ACC112 (cell line): Measurements from ENCODE around the gene SRCAP.

Experiments used
- H2AFZ ChIP-seq: fragments of 200-600 bp; sonication (generic); one replicate; pipeline ENCODE4 v1.6.0; 2017; ENCODE audit warnings: antibody characterized with exemption, low read length; ENCODE audit not compliant: unreplicated experiment
- H3K27ac ChIP-seq: fragments of 200-600 bp; sonication (generic); 2 replicates; pipeline ENCODE4 v1.5.1; 2014; ENCODE audit warnings: low read depth, mild to moderate bottlenecking, antibody characterized with exemption, low read length, moderate library complexity
- H3K27me3 ChIP-seq: fragments of 200-600 bp; sonication (generic); 2 replicates; pipeline ENCODE4 v1.6.1; 2014; ENCODE audit warnings: mild to moderate bottlenecking, antibody characterized with exemption, low read length, moderate library complexity, mixed read lengths; ENCODE audit not compliant: insufficient read depth
- H3K36me3 ChIP-seq: fragments of 200-600 bp; sonication (generic); 2 replicates; pipeline ENCODE4 v1.6.1; 2016; ENCODE audit warnings: mild to moderate bottlenecking, antibody characterized with exemption, low read length, moderate library complexity, mixed read lengths; ENCODE audit not compliant: insufficient read depth
- H3K4me1 ChIP-seq: fragments of 200-600 bp; sonication (generic); one replicate; pipeline ENCODE4 v1.6.1; 2016; ENCODE audit warnings: low read length, mixed read lengths; ENCODE audit not compliant: insufficient read depth, unreplicated experiment, control insufficient read depth
- H3K4me3 ChIP-seq: fragments of 200-600 bp; sonication (generic); 2 replicates; pipeline ENCODE4 v1.5.1; 2014; ENCODE audit warnings: mild to moderate bottlenecking, low read depth, low read length
- H3K79me2 ChIP-seq: fragments of 200-600 bp; sonication (generic); one replicate; pipeline ENCODE4 v1.6.0; 2016; ENCODE audit warnings: low read length; ENCODE audit not compliant: control insufficient read depth, unreplicated experiment, insufficient read depth

The SRCAP gene

DNA sequence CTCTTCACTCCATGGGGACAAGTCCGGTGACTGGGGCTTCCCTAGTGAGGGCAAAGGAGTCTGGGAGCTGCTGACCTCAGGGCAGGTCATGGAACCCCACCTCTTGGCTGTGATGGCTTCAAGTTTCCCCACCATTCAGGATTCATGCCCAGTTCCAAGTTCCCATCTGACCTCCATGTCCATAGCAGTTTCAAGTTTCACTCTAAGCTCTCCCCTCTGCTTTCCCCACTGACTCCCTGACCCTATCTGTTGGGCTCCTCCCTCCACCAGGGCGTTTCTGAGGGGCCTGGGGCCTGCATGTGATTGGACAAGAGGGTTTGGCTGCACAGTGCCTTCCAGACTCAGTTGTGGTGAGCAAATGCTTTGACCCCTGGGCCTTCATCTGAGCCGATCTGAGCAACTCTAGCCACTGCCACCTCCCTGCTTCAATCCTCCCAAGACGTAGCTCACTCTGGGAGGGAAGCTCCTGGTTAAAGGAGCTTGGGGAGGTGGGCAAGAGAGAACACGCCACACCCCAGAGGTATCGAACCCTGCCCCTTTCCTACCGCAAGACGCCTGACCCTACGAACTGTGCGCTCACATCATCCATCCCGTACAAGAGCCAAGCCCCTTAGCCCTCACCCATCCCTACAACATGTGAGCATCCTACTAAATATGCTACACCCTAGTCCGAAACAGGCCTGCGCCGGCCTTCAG, 79.7 kb downstream of the SRCAP start:
- no peak overlapping the region for H3K4me3 ChIP-seq
- peak overlapping the region; percentile 39; the same call in 1 of the 2 replicates for H3K27ac ChIP-seq
- peaks cover 2% of the 10 kb centered on the region for H3K79me2 ChIP-seq
- no peak overlapping the region for H2AFZ ChIP-seq
- H3K4me1 ChIP-seq = peaks cover 20% of the 10 kb centered on the region
- H3K27me3 ChIP-seq = no peaks in the 10 kb centered on the region
- peaks cover 8% of the 10 kb centered on the region; the same call in 1 of the 2 replicates for H3K36me3 ChIP-seq

DNA sequence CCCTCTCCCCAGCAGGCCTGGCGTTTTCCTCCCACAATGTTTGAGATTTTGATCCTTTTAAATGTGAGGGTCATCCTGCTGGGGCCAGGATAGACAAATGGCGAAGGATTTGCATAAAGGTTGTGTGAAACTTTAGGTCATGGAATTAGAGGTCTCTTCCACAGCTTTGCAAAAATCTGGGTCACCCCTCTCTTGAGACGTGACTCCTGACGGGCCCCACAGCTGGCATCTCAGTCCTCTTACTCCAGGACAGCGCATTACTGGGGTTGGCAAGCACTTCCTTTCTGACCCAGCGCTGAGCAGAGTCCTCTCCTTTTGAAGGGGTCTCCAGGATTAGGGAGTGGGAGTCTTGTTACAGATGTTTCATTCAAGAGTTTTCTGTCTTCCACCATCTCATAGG, 80.6 kb downstream of the SRCAP start:
- H3K4me3 ChIP-seq = no peak overlapping the region
- no peaks in the 10 kb centered on the region for H3K27me3 ChIP-seq
- H2AFZ ChIP-seq = no peak overlapping the region
- no peak overlapping the region for H3K27ac ChIP-seq
- H3K36me3 ChIP-seq = peaks cover 8% of the 10 kb centered on the region; the same call in 1 of the 2 replicates
- H3K79me2 ChIP-seq = peaks cover 4% of the 10 kb centered on the region
- peaks cover 17% of the 10 kb centered on the region for H3K4me1 ChIP-seq

DNA sequence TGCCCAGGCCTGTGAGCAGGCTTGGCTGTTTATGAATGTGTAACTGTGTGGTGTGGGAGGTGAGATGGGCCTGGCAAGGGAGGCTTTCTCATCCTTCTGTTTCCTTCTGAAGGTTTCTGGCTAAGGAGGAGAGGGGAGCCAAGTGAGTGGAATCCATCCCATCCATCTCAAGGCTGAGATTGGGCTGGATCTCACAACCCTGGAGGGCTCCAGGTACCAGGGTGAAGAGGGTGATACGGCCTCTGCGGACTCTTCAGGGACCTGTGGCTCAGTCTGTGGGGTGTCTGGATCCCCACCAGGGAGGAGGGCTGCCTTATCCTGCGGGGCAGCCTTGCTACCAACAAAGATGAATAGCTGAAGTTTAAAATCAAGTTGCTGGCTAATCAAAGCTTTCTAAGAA, 81.0 kb downstream of the SRCAP start:
- Histone ChIP-seq H3K4me3 (no peak overlapping the region), H3K27ac (no peak overlapping the region), H3K4me1 (peaks cover 13% of the 10 kb centered on the region), H2AFZ (no peak overlapping the region), H3K79me2 (peaks cover 8% of the 10 kb centered on the region), H3K27me3 (no peaks in the 10 kb centered on the region), H3K36me3 (peaks cover 8% of the 10 kb centered on the region; the same call in 1 of the 2 replicates)

DNA sequence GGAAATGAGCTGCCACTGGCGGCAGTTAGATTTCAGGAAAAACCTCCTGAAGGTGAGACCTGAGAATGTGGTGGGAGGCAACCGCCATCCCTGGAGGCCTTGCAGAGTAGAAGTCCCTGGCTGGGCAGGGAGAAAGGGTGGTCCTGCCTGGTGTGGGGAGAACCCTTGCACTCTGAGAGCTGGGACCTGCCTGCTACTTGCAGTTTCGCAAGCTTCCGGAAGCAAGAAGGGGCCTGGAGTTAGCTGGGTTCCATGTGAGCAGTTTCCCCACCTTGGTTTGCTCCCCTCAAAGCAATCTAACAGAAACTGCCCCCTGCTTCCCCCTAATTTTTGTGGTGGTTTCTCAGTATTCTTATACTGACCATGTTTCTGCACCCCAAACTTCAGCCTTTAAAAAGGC, 81.6 kb downstream of the SRCAP start:
- Histone ChIP-seq H2AFZ (no peak overlapping the region), H3K27ac (no peak overlapping the region), H3K4me1 (peaks cover 15% of the 10 kb centered on the region), H3K27me3 (no peaks in the 10 kb centered on the region), H3K79me2 (peaks cover 13% of the 10 kb centered on the region), H3K4me3 (no peak overlapping the region), H3K36me3 (peaks cover 8% of the 10 kb centered on the region; the same call in 1 of the 2 replicates)

DNA sequence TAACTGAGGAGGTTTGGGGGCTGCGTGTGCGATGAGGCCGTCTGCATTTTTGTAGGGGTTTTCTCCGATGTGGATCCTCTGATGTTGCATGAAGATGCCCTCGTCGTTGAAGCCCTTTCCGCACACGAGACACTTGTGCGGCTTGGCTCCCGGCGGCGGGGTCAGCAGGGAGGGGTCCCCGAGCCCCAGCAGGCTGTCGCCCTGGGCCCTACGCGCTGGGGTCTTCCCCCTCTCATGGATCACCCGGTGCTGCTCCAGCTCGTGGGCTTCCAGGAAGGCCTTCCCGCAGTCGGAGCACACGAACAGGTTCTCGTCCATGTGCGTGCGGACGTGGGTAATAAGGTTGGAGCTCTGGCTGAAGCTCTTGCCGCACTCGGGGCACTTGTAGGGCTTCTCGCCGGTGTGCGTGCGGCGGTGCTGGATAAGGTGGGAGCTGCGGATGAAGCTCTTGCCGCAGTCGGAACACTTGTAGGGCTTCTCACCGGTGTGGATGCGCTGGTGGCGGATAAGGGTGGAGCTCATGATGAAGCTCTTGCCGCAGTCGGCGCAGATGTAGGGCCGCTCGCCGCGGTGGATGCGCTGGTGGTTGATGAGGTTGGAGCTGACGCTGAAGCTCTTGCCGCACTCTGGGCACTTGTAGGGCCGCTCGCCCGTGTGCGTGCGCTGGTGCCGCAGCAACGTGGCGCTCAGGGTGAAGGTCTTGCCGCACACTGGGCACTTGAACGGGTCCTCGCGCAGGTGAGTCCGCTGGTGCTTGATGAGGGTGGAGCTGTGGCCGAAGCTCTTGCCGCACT, 83.7 kb downstream of the SRCAP start:
- H3K27me3 ChIP-seq = no peaks in the 10 kb centered on the region
- H3K4me3 ChIP-seq = no peak overlapping the region
- peaks cover 8% of the 10 kb centered on the region; the same call in 1 of the 2 replicates for H3K36me3 ChIP-seq
- no peak overlapping the region for H2AFZ ChIP-seq
- no peak overlapping the region for H3K27ac ChIP-seq
- peaks cover 15% of the 10 kb centered on the region for H3K4me1 ChIP-seq
- H3K79me2 ChIP-seq = peaks cover 30% of the 10 kb centered on the region

DNA sequence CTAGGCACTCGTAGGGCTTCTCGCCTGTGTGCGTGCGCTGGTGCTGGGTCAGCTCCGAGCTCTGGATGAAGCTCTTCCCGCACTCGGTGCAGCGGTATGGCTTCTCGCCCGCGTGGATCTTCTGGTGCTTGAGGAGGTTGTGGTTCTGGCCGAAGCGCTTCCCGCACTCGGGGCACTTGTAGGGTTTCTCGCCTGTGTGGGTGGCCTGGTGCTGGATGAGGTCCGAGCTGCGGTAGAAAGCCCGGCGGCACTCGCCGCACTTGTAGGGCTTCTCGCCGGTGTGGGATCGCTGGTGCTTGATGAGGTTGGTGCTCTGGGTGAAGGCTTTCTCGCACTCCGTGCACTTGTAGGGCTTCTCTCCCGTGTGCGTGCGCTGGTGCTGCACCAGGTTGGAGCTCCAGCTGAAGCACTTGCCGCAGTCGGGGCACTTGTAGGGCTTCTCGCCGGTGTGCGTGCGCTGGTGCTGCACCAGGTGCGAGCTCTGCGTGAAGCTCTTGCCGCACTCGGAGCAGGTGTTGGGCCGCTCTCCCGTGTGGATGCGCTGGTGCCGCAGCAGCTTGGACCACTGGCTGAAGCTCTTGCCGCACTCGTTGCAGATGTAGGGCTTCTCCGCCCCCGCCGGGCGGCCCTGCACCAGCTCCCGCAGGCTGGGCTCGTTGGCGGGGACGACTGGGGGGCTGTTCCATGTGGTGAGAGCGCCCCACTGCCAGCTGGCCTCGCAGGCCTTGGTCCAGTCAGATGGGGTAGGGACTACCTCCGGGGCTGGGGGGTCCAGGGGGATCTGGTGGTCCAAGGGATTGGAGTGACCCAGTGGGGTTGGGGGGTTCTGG, 84.5 kb downstream of the SRCAP start:
- Histone ChIP-seq H3K4me1 (peaks cover 13% of the 10 kb centered on the region), H3K27me3 (no peaks in the 10 kb centered on the region), H3K79me2 (peaks cover 30% of the 10 kb centered on the region), H3K27ac (no peak overlapping the region), H3K4me3 (no peak overlapping the region), H3K36me3 (peaks cover 8% of the 10 kb centered on the region; the same call in 1 of the 2 replicates), H2AFZ (no peak overlapping the region)

DNA sequence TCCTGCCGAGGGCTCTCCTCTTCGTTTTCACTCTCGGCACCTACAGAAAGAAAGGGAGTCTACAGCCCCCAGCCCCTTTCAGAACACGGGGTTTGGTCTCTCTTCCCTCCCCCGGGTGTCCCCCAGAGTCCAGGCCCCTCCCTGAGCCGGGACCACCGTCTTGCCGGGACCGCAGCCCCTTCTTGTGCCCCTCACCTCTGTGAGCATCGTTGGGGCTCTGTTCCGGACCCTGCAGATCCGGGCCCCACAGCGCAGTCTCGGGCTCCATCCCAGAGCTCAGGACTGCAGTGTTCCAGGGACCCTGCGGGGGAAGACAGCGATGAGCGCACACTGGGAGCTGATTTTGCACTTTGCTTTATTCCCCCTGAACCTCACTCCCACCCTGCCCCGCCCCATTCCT, 85.2 kb downstream of the SRCAP start:
- H3K27ac ChIP-seq = no peak overlapping the region
- H2AFZ ChIP-seq = no peak overlapping the region
- H3K4me1 ChIP-seq = peaks cover 13% of the 10 kb centered on the region
- H3K79me2 ChIP-seq = peaks cover 30% of the 10 kb centered on the region
- no peaks in the 10 kb centered on the region for H3K27me3 ChIP-seq
- H3K4me3 ChIP-seq = no peak overlapping the region
- peaks cover 8% of the 10 kb centered on the region; the same call in 1 of the 2 replicates for H3K36me3 ChIP-seq

DNA sequence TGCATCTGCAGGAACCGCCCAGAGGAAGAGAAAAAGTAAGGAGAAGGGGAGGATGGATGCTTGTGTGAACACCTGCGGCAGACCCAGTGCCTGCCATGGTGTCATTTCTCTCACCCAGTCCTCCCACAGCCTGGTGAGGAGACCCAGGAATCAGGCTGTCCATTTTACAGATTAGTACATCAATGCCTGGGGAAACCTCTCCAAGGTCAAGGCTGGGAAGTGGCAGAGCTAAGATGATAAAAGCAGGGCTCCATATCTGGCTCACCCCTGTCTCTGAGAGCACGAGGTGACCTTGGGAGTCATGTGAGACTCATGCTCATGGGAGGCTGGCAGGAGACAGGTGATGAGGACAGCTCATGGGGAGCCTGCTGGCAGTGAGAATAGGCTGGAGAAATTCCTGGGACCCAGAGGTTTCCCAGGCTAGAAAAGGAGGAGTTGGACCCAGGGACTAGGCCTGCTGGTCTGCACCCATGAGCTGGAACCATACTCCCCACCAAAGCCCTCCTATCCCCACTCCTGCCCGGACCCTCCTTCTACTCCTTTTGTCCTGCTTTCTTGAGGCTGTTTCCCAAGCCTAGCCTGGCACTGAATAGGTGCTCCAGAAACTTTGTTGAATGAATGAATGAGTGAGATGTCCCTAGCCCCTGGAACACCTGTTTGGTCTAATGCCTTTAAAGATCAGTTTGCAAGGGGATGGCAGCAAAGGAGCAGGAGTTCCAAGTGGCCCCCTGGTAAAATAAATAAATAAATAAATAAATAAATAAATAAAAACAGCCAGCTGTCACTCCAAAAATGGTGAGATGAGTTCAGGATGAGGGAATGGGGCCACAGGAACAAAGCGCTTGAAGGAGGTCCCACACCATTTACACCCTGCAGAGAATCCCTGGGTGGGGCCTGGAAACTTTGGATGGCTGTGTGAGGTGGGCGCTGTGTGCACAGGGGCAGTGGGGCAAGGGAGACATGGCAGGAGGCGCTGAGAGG, 86.4 kb downstream of the SRCAP start:
- H3K36me3 ChIP-seq = peaks cover 8% of the 10 kb centered on the region; the same call in 1 of the 2 replicates
- peaks cover 30% of the 10 kb centered on the region for H3K79me2 ChIP-seq
- H3K4me3 ChIP-seq = peak overlapping the region; percentile 87
- no peaks in the 10 kb centered on the region for H3K27me3 ChIP-seq
- peaks cover 13% of the 10 kb centered on the region for H3K4me1 ChIP-seq
- H3K27ac ChIP-seq = peak overlapping the region; percentile 67; the same call in 1 of the 2 replicates
- no peak overlapping the region for H2AFZ ChIP-seq

DNA sequence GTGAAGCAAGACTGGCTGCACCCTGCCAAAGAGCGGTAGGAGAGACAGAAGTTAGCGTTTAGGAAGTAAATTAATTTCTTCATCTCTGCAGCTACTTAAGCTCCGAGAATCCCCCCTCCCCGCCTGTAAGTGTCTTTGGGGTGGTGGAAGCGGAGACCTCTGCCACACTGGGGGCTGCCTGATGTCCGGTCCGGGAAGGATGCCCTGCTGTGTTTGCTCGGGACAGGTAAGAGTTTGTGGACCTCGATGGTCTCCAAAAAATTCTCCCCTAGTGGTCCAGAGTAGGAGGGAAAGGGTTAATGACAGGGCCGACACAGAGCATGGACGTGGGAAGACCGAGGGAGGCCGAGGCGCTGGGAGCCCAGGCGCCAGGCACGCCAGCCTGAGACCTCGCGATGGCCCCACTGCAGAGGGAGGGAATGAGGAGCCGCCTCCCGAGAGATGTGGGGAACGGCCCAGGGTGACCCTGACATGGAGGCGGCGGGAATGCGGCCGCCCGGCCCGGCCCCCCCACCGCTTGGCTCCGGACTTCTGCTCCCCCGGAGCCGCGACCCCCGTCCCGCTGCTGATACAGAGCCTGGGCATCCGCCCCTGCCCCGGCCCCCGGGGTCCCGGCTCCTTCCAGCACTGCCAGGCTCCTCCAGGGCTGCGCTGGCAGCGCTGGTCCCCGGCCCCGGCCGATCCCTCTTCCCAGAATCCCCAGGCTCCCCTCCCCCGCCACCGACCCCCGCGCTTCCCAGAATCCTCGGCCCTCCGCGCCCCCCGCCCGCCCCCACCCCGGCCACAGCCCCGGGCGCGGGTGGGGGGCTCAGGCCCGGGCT, 87.4 kb downstream of the SRCAP start:
- H3K27ac ChIP-seq = peak overlapping the region; percentile 67
- H3K36me3 ChIP-seq = peaks cover 8% of the 10 kb centered on the region; the same call in 1 of the 2 replicates
- no peaks in the 10 kb centered on the region for H3K27me3 ChIP-seq
- H2AFZ ChIP-seq = peak overlapping the region; percentile 89
- peaks cover 30% of the 10 kb centered on the region for H3K79me2 ChIP-seq
- H3K4me1 ChIP-seq = peaks cover 13% of the 10 kb centered on the region
- H3K4me3 ChIP-seq = peak overlapping the region; percentile 87
